GM19397 (cell line): ENCODE results near the gene MEAF6.

Experiments
- ATAC-seq: cut with Tn5 transposase; IDR thresholded peaks from one replicate; pipeline ENCODE4 v1.9.1; 2021; ENCODE audit warnings: mild to moderate bottlenecking, moderate library complexity; ENCODE audit not compliant: unreplicated experiment

Gene MEAF6

DNA sequence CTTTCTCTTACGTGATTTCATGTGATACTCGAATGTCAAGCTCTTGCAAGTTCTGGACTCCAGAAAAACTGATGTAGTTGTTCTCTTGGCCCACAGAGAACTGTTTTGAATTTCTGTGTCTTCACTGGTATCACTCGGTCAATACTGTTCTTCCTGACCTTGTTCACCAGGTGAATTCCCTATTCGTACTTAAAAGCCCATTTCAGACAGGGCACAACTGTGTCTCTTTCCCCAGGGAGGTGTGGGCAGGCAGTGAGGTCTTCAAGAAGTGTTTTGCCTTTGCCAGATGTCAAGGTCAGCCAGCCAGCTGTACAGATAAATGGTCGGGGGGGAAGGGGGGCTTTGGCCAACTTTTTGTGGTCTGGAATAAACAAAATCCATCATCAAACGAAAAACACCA, 67.7 kb downstream of the MEAF6 start:
- ATAC-seq: no peak

DNA sequence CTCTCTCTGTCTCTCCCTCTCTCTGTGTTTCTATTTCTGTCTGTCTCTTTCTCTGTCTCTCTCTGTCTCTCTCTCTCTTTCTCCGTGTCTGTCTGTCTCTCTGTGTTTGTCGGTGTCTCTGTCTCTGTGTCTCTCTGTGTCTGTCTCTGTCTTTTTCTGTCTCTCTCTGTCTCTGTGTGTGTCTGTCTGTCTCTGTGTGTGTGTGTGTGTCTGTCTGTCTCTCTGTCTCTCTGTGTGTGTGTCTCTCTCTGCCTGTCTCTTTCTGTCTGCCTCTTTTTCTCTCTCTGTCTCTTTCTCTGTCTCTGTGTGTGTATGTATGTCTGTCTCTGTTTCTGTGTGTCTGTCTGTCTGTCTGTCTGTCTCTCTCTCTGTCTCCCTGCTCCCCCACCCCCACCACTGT, 71.9 kb downstream of the MEAF6 start:
- ATAC-seq: no peak
